ENCODE measurements around the gene EPS8L1. TPM values are rescaled to one million over a fixed set of nuclear protein-coding genes. Genes with fewer than 3 reads are reported as not detected.

Gene EPS8L1
- total RNA-seq, 1 experiment from 2014 or later = 111 TPM

- Histone ChIP-seq H2AFZ (no peak overlapping the region), H3K79me2 (ENCODE audit: low read depth) (peaks cover 33% of the 10 kb centered on the region), H3K9me3 (ENCODE audit: insufficient read depth, low read depth) (no peaks in the 10 kb centered on the region), H3K27ac (no peak overlapping the region), H4K20me1 (ENCODE audit: insufficient read depth) (peaks cover 33% of the 10 kb centered on the region), H3K4me3 (no peak overlapping the region), H3F3A (ENCODE audit: insufficient read depth, low read depth) (no peaks in the 10 kb centered on the region; the same call in 1 of the 2 replicates), H3K36me3 (ENCODE audit: low read depth) (no peaks in the 10 kb centered on the region; the same call in 1 of the 2 replicates), H3K27me3 (ENCODE audit: insufficient read depth, low read depth) (no peaks in the 10 kb centered on the region), H3K9me2 (ENCODE audit: insufficient read depth) (no peaks in the 10 kb centered on the region), H3K4me2 (no peak overlapping the region), H3K4me1 (replicated peaks; ENCODE audit: insufficient read depth) (no peaks in the 10 kb centered on the region)
- ChIA-PET CTCF (interaction anchor here (0.6 kb wide), 1 partner anchor 21 kb away, joined by 3 read pairs; no protein-coding TSS in a partner anchor), POLR2A (ENCODE audit: unreplicated experiment) (no interaction called here)
- no TSS peak for BruUV-seq (replicated peaks)
- no peak for DNase-seq
- intact Hi-C loops (cut with micrococcal nuclease; ENCODE audit: unreplicated experiment) = no loop called here
- TF ChIP-seq EZH2 (IDR thresholded peaks at IDR 0.05; ENCODE audit: low read depth) (no peak), CTCF (conservative IDR thresholded peaks at IDR 0.05) (no peak)
These were observed 34.0 kb downstream of the EPS8L1 start for GRCh38 chr19:55109527-55110291.

- no peak overlapping the region for H3K4me3 ChIP-seq
- no peak for DNase-seq
- no peaks in the 10 kb centered on the region for H3K9me3 ChIP-seq (ENCODE audit: insufficient read depth, low read depth)
- no TSS peak for BruUV-seq (replicated peaks)
- no peak overlapping the region for H2AFZ ChIP-seq
- H3K36me3 ChIP-seq (ENCODE audit: low read depth) = no peaks in the 10 kb centered on the region; the same call in 1 of the 2 replicates
- POLR2A ChIA-PET (ENCODE audit: unreplicated experiment) = no interaction called here
- H3K27ac ChIP-seq = no peak overlapping the region
- intact Hi-C loops (cut with micrococcal nuclease; ENCODE audit: unreplicated experiment) = no loop called here
- H3K4me1 ChIP-seq (replicated peaks; ENCODE audit: insufficient read depth) = peaks cover 12% of the 10 kb centered on the region
- H3F3A ChIP-seq (ENCODE audit: insufficient read depth, low read depth) = no peaks in the 10 kb centered on the region; the same call in none of the 2 replicates
- H3K27me3 ChIP-seq (ENCODE audit: insufficient read depth, low read depth) = no peaks in the 10 kb centered on the region
- no peak overlapping the region for H3K4me2 ChIP-seq
- CTCF ChIA-PET = no interaction called here
- no peaks in the 10 kb centered on the region for H3K9me2 ChIP-seq (ENCODE audit: insufficient read depth)
- TF ChIP-seq CTCF (conservative IDR thresholded peaks at IDR 0.05) (no peak), EZH2 (IDR thresholded peaks at IDR 0.05; ENCODE audit: low read depth) (no peak)
- H3K79me2 ChIP-seq (ENCODE audit: low read depth) = peaks cover 49% of the 10 kb centered on the region
- H4K20me1 ChIP-seq (ENCODE audit: insufficient read depth) = peaks cover 48% of the 10 kb centered on the region
These were observed 35.7 kb downstream of the EPS8L1 start for GRCh38 chr19:55111238-55111831.

- POLR2A ChIA-PET (ENCODE audit: unreplicated experiment) = no interaction called here
- Histone ChIP-seq H3K4me1 (replicated peaks; ENCODE audit: insufficient read depth) (peaks cover 12% of the 10 kb centered on the region), H3K27me3 (ENCODE audit: insufficient read depth, low read depth) (no peaks in the 10 kb centered on the region), H3K36me3 (ENCODE audit: low read depth) (no peaks in the 10 kb centered on the region; the same call in 1 of the 2 replicates), H3K27ac (no peak overlapping the region), H3K4me2 (no peak overlapping the region), H3F3A (ENCODE audit: insufficient read depth, low read depth) (no peaks in the 10 kb centered on the region; the same call in 1 of the 2 replicates), H3K79me2 (ENCODE audit: low read depth) (peaks cover 57% of the 10 kb centered on the region), H3K9me3 (ENCODE audit: insufficient read depth, low read depth) (no peaks in the 10 kb centered on the region), H2AFZ (no peak overlapping the region), H3K4me3 (no peak overlapping the region), H4K20me1 (ENCODE audit: insufficient read depth) (peaks cover 54% of the 10 kb centered on the region), H3K9me2 (ENCODE audit: insufficient read depth) (no peaks in the 10 kb centered on the region)
- intact Hi-C loops (cut with micrococcal nuclease; ENCODE audit: unreplicated experiment) = no loop called here
- no TSS peak for BruUV-seq (replicated peaks)
- CTCF ChIA-PET = no interaction called here
- TF ChIP-seq CTCF (conservative IDR thresholded peaks at IDR 0.05) (no peak), EZH2 (IDR thresholded peaks at IDR 0.05; ENCODE audit: low read depth) (no peak)
- DNase-seq = no peak
These were observed 36.6 kb downstream of the EPS8L1 start for GRCh38 chr19:55112246-55112776.

Data from PC-9 (cell line).